HG03439 (cell line): ENCODE results near the gene SLC1A2.

Experiments used
- ATAC-seq: cut with Tn5 transposase; IDR thresholded peaks from one replicate; pipeline ENCODE4 v1.9.1; 2021; ENCODE audit warnings: mild to moderate bottlenecking, moderate library complexity; ENCODE audit not compliant: unreplicated experiment

Gene SLC1A2

DNA sequence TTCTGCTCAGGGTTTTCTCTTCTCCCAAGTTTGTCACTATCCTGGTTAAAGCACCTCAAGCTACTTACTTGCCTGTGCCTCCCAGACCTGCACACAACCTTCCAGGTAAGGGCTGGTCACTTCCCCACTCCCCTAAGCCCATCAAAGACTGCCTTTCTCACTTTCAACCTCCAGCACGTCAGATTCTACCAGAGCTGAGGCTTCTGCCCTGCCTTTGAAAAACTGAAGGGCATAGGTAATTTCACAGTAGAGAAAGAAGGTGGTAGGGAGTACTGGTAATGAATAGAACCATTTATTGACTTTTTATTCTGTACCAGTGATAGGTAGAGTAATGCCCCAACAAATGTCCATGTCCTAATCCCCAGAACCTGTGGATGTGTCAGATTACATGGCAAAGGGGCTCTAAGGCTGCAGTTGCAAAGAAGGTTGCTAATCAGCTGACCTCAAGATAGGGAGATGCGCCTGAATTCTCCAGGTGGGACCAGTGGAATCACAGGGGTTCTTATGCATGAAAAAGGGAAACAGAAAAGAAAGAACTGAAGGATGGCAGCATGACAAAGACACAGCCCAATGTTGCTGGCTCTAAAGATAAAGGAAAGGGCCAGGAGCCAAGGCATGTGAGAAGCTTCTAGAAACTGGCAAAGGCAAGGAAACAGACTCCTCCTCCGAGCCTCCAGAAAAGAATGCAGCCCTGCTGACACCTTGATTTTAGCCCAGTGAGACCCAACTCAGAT, 89.0 kb downstream of the SLC1A2 start:
- ATAC-seq = no peak

DNA sequence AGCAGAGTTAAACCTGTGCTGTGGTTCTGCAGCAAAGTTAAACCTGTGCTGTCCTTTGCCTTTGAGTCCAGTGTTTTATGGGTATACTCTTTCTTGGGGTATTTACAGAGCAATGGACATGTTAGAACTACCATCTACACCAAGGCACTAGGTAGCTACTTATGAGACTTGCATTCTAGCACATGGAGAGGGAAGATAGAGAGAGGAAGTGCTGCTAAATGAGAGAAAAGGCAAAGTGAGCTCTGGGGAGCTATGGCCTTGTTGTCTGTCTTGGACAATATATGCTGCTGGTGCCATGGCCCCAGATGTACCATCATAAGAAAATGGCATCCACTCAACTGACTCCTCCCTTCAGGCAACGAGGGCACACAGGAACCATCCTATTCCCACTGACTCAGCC, 91.5 kb downstream of the SLC1A2 start:
- no peak for ATAC-seq

DNA sequence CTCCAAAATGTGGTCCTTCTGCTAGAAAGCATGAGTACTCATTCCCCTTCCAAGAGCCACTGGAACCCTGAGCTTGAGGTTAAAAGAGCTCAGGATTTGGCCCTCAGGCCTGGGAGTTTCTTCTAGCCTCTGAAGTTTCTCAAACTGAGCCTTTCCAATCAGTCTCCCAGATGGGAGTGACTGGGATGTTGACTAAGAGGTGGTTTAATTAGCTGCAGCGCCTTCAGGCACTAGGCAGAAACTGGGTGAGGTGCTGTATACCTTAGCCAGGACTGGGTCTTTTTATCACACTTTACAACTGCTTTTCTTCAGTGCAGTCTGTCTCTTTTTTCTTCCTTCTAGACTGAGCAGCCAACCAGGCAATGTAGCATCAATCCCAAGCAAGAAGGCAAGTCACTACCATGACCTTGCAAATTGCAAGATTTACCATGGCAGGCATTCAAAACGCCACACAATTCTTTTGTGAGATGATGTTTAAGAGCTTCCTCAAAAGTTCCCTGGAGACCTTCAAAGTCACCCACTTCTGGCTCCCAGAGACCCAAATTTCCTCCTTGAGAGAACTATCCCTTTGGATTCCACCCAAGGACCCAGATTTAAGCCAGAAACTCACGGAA, 93.0 kb downstream of the SLC1A2 start:
- ATAC-seq = no peak

DNA sequence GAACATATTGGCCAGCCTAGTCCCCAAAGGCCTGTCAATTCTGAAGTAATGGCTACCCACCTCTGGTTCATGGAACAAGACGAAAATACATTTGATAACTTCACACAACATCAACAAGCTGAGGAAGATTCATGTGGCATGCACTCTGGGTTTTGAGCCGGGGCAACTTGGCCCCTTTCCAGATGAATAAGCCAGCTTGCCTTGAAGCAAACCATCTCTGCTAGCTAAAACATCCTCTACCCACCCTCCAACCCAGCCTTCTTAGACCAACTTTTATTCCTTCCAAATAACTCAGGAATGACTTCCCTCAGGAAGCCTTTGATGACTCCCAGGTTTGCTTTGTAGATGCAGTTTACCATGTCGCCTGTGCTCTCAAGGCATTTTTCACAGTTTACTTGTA, 94.4 kb downstream of the SLC1A2 start:
- ATAC-seq = no peak

DNA sequence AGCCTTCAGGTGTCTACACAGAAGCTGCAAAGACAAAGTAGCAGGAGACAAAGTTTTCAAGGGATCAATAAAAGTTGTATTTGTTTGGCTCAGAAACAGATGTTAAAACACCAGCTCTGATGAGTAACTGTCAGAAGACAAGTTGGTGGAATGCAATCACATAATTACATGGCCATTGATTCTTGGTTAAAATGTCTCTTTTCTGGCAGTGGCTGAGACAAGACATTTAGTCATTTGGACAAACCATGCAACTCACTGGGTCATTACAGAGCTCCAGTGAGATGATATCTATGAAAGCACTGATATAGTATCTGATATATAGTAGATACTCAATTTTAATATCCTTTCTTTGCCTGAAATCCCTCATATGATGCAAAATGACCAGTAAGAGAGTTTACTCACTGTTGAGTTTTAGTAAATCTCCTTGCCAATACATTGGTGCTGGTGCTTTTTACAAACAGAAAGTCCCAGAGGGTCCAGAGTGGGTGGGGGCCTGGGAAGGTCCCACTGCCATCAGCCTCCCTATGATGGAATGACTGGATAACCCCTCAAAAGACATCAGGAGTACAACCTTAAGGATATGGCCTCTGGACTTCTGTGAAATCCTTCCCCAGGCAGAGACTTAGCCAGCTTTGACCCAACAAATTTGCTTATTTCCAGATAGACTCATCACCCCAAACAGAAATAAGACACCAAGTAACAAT, 95.0 kb downstream of the SLC1A2 start:
- ATAC-seq = no peak

DNA sequence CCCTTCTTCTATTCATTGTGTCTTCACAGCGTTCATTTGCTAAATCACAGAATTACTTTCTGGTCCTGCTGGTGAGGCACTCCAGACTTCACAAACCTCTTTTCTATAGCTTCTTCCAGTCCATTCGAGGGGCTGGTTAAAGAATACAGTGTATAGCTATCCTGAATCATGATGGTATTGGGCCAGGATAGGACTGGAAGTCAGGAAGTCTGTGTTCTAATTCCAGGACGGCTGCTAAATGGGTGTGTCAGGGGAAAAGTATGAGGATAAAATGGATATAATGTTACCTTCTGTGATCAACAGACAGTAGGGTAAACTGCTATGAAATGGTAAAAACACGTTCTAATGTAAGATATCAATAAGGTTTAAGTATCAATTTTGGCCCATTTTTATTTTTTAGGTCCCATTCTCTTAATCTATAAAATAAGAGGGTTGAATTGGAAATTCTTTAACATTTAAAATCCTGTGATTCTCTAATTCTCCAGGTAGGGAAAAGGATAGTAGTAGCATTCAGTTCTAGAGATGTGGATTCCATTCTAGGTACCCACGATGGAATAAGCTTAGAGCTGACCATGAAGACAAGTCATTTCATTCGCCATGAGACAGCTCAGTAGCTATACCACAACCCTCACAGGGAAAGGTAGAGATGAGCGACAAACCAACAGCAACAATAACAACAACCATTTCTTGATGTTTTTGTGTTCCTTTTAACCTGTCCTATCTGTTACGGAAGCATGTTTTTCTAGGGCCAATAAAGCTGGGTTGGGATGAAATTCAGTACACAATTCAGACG, 96.1 kb downstream of the SLC1A2 start:
- ATAC-seq = no peak

DNA sequence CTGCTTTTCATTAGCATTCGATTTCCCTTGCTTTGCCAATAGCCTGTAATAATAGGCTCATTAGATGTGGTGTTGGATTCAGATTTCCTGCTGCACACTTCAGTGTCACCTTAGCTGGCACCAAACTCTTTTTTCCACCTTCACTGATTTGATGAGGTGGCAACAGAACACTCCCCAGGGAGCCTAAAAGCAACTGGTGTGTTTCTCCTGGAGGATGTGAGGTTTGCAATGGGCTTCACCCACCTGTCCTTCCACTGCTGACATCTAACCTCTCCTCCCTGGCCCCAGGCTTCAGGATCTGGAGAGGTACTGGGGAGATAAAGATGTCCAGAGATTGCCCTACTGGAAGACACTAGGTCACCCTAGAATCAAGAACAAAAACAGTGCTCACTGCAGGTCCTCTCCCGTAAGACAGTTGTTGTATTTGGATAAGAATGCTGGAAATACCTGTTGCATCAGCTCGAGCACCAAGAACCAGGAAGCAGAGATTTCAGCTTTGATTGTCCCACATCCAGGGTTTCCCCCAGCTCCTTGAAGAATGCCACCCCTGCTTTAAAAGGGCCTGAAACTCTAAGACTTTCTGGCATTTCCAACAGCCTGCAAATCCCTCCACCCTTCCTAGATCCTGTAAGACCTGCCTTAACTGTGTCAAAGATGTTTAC, 96.9 kb downstream of the SLC1A2 start:
- ATAC-seq = no peak

DNA sequence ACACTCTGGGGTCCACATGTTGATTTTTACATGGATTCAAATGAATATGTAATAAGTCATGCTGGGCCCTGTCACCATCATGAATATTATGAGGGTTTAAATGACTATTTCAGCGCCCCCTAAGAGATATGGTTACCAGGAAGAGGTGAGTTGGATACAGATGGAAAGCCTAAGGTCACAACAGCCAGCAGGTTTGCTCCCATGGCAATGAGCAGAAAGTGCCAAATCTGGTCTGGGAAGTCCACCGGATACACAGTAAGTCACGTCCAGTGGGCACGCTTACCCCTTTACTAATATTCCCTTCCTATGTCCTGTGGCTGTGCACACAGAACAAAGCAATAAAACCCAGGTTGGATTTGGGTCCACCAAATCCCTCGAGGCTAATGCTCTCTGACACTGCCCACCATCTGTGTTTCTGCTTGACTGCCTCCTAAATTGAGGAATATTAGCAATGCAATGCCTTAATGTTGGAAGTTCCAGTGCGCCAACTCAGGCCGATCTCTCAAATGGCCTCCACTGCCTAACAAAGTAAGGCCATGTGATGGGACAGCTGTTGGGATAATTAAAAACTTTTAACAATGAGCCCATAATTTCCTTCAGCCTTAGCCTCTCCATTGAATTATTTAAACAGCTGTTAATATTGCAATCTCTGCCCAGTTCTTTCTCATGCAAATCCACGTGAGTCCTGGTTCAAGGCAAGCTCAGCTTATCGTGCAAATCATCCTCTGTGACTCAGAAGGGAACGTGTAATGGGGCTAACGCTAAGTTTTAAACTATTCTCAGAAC, 97.6 kb downstream of the SLC1A2 start:
- no peak for ATAC-seq

DNA sequence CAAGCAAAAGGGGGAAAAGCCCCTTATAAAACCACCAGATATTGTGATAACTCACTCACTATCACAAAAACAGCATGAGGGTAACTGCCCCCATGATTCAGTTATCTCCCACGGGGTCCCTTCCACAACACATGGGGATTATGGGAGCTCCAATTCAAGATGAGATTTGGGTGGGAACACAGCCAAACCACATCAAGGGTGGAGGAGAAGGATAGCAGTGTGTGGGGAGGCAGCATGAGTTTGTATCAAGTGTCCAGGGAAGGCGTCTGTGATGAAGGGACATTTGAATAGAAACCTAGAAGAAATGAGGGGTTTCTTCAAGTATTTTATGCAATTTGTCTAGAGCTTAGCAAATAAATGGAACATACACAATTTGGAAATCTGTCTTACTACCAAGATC, 98.2 kb downstream of the SLC1A2 start:
- no peak for ATAC-seq

DNA sequence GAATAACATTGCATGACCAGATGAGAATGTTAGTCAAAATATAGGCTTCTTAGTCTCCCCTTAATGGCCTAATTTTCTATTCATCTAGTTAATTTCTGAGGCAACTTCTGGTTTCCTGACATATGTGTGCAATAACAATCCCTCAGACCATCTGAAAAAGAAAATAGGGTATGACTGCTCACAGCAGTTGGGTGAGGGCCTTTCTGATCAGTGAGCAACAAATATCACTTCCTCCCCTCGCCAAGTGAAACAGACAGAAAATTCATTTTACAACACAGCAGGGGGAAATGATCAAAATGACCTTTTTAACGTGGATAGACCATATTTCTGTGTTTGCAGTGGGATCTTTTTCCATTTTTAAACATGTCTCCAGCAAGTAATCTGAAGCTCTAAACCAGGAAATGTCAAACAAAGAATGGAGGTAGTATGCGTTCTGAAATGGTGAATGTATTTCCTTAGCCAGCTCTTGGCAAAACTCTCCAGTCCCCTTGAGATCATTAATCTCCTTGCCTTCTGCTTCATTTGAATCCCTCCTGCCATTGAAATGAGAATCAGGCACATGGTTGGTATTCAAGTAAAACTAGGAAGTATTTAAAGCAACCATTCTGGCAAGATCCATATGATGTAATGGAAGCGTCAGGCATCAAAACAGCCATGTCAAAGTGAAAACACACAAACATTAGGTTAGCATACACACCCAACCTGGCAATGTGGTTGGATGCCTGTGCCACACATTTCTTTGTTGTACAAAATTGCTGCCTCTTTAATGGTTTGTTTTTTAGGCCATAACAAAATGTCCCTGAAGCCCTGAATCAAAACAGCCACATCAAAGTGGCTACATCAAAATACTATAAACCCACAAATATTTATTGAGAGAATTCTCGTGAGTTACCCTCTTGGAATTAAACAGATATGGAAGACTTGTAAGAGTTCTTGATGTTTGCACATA, 100.1 kb downstream of the SLC1A2 start:
- no peak for ATAC-seq

DNA sequence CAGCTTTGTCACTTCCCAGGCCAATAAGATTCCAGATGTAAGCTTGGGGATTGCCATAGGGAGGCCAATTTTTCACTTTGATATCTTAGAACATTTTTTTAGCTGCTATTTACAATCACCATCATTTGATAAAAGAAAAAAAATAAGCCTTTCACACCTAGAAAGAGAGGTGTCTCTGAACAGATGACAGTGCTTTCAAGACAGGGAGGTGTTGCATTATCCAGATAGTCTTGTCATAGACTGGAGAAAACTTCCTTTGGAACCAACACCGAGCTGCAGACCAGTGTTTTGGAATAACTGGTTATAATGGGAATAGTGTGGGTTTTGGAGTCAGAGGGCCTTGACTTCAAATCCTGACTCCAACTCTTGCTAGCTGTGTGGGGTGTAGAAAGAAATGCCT, 101.0 kb downstream of the SLC1A2 start:
- ATAC-seq = no peak

DNA sequence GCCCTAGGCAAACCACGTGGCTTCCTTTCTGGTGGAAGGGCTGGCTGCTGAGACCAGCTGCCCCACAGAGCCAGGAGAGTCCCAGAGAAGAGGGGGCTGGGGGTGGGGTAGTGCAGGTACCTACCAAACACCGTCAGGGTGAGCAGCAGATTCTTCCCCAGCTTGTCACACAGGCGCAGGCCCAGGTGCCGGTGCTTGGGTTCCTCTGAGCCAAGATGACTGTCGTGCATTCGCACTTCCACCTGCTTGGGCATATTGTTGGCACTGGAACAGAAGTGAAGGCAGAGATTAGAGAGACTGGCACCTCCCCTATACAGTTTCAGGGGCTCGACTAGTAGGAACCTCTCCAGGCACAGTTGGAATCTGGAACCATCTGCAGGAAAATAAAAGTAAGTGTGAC, 102.1 kb downstream of the SLC1A2 start:
- no peak for ATAC-seq

DNA sequence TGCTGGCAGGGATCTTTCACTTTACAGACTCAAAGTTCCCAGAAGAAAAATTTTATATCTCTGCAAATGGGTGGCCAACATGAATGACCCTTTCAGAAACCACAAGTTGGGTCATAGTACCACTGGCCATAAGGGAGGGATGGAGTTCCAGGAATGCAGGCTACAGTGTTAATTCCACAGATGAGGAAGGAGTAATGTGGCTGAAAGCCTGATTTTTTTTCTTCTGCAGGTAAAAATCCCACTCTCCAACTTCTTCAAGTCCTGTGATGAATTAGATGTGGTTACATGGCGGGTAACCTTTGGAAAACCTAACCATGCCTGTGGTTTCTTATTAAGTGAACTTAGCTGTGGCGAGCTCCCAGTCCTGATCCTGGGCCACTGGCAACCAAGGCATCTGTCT, 103.2 kb downstream of the SLC1A2 start:
- no peak for ATAC-seq

DNA sequence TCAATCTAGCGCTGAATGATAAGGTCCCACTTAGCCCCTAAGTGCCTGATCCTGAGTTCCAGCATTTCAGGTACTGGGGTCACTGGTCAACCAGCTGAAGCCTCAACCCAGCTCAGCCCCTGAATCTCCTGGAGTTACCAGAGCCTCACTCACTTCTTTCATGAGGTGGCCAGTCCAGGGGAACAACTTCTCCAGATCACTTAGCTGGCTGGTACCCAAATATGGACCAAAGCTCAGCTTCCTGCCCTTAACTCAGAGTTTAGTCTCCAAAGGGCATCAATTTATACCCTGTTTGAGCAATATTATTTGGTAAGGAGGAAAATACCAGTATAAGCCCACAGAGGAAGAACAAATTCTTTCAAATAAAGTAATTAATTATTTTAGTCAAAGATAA, 105.6 kb downstream of the SLC1A2 start:
- ATAC-seq = no peak

DNA sequence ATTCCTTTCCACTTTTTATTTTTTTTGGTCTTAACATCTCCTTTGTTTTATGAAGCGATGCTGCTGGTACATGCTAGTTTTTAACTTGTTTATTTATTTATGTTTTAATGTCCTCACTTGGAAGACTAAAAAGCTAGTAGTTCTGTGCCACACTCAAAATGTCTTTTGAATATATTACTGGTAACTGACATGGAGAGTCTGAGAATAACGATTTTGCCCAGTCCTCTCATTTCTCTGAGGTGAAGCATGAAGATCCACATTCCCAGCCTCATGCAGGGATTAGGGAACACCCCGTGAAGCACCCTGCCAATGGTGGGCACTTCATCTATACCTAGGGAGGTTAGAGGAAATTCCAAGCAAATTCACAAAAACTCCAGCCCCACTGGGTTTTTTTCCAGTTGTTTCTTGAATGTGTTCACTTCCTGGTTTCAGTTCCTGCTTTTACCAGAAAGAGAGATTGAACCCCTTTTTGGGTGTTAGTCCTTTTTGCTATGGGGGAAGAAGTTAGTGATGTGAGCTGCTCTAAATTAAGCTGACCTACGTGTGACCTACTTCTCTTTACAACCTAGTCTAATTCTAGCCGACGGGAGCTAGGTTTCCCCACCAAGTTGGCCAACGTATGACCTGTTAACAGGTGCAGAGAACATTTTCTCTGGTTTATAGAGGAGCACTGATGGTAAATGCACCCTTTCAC, 106.1 kb downstream of the SLC1A2 start:
- ATAC-seq = peak; percentile 79

DNA sequence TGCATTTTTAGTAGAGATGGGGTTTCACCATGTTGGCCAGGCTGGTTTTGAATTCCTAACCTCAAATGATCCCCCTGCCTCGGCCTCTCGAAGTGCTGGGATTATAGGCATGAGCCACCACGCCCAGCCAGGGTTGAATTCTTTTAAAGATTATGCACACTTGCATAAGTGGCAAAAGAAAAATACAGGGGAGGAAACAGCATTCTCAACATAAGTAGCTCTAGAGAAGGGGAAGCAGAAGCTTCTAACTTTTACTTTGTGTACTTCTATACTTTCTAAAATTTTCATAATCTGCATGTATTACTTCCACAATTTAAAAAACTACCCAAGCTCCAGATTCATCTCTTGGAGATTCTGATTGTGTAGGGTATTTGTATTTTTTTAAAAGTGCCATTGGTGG, 108.0 kb downstream of the SLC1A2 start:
- no peak for ATAC-seq

DNA sequence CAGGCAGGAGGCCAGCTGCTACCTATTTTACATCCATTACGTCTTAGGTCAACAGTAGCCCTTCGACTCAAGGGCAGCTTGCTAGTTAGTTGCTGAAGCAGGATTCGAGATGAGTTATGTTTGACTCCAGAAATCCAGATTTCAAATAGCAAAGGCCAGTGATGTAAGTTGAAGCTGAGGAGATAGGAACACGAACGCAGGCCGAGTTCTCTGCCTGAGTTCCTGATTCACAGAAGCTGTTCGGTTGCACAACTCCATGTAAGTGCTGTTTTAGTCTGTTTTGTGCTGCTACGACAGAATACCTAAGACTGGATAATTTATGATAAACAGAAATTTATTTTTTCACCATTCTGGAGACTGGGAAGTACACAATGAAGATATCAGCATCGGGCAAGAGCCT, 111.2 kb downstream of the SLC1A2 start:
- no peak for ATAC-seq

DNA sequence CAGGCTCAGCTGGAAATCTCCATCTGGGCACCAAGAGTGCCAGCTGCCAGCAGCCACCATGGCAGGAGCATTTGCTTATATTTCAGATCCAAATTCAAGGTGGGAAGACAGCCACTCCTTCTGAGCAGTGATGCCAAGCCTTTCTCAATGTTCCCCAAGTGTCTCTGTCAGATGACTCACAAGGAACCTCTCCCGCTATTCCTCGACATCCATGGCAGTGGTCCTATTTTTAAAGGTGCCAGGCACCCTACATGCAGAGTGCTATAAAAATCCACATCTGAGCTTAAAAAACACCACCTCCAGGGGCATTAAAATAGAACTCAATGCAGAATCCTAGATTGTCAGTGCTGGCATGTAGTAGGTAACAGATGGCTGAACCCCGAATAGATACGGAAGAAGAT, 112.1 kb downstream of the SLC1A2 start:
- no peak for ATAC-seq
